G401 (cell line): ENCODE results near the gene FA2H. TPM values are rescaled to one million over a fixed set of nuclear protein-coding genes. Genes with fewer than 3 reads are reported as not detected.
"Not testable (repeated sequence)": the region's sequence is repeated elsewhere in the genome, so short reads cannot be mapped to it uniquely, and the experiment has no call there.

ENCODE experiments used
- DNase-seq: peaks from one replicate; pipeline ENCODE4 v3.0.0-alpha.2; 2015; ENCODE audit warnings: low spot score
- in situ Hi-C: cut with HindIII; loops from 2 replicates; pipeline ENCODE4 v1.10.0; 2016; ENCODE audit warnings: low sequenced_read_pairs, mixed read lengths
- total RNA-seq: library from RNA; depleted of rRNA; stranded (reverse); fragments of >200 nt; shearing (Covaris generic); gene quantifications from 2 replicates; pipeline ENCODE4 v1.2.3, GENCODE V29; 2014

The FA2H gene
- total RNA-seq, 1 experiment from 2014 or later: not detected

DNA sequence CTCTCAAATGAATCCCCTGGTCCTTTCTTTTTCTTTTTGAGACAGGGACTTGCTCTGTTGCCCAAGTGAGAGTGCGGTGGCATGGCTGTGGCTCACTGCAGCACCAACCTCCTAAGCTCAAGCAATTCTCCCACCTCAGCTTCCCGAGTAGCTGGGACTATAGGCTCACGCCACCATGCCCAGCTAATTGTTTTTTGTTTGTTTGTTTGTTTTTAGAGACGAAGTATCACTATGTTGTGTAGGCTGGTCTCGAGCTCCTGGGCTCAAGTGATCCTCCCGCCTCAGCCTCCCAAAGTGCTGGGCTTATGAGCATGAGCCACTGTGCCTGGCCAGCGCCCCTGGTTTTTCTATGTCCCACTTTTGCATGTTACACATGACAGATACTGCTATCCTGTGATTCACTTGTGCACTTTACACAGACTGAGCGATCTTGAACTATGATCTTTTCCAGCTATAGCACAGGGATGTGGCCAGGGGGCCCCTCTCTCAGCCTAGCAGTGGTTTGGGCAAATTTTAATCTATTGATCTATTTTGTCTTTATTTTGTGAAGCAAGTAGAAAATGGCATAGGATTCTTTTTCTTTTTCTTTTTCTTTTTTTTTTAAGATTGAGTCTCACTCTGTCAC is 42.7 kb downstream of the FA2H start:
- DNase-seq: no peak
- in situ Hi-C loops: no loop called here

DNA sequence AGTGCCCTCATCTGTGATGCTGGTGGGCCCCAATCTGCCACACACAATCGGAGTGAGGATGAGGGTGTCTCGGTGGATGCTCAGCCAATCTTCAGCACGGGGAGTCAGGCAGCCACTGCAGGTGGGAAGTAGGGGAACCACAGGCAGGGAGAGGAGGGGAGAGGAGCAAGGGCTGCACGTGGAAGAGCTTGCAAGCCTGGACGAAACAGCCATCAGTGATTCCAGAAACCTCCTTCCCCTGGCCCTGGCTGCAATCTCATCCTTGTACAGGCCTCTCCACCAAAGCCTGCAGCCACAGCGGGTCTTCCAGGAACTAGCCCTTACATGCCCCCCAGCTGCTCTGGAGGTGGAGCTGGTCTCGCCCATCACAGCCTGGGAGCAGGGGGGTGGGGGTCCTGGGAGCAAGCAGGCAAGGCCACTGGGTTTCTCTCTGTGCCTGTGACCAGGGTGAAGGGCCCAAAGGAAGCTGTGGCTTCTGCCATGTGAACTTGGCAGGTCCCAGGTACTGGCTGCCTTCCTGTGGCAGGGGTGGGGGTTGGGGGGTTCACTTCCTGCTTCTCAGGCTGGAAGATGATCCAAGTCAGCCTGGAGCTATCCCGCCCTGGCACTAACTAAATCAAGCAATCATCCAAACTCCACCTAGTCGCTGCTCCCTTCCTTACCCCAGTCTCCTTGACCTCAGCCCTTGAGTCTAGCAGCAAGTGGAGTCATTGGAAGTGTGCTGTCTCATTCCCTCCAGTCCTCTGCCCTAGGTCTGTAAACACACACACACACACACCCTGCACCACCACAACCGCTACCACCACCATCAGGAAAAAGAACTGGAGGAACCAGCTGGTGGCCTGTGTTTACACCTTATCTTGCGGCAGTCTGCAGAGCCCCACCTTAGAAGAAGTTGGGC is 44.6 kb downstream of the FA2H start:
- no peak for DNase-seq
- in situ Hi-C loops: no loop called here

DNA sequence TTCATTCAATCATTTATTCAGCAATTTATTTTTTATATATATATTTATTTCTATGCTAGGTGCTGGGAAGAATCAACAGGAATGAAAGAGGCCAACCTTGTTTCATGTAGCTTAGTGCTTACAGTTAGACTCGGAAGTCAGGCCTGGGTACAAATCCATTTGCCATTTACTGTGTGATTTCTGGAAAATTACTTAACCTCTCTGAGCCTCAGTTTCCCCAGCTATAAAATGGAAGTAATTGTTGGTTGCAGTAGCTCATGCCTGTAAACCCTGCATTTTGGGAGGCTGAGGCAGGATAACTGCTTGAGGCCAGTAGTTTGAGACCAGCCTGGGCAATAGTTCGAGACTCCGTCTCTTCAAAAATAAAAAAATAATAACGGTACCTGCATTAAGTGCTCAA is 46.7 kb downstream of the FA2H start:
- in situ Hi-C loops: no loop called here
- DNase-seq: no peak

DNA sequence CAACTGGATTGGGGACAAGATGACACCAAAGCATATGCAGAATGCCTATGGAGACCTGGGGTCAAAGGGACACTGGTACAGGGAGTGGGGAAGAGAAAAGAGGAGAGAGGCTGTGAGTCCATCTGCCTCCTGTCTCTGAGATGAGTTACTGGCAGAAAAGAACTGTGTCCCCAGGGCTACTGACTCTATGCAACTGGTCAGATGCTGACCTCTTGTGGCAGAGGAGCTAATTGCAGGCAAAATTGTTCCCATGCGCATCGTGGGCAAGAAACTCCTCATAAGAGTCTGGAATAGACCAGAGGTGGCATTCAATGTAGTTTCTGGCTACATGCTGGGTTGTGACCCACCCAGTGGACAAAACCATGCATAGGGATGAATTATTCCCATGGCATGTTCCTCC is 47.9 kb downstream of the FA2H start:
- DNase-seq: no peak
- in situ Hi-C loops: no loop called here

DNA sequence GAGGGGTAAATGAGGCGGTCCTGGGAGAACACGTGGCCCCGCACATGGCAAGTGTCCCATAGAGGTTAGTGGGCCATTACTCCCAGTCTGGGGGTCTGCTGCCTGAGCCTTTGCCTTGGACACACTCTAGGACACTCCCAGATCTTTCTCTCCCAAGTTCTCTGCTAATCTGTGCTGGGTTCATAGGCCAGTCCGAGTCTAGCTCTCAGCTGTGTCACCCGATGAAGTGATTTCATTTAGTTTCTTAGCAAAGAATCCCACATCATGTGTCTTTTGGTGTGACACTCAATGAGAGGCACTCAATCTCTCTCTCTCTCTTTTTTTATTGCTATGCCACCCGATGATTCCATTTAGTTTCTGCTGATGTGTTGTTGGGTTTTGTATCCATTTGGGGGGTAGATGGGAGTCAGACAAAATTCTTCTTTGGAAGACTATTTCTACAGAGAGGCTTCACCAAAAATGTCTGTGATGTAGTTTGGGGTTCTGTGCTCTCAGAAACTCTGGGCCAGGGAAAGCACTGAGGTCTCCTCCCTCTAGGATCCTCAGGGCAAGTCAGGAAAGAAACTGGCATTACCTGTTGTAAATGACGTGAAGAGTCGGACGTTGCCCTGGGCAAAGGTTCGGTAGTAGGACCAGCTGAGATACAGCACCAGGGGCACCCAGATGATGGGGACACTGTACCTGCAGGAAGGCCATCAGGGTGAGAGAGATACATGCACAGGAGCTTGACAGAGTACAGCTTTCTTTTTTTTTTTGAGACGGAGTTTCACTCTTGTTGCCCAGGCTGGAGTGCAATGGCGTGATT is 48.8 kb downstream of the FA2H start:
- in situ Hi-C loops: no loop called here
- DNase-seq: no peak

DNA sequence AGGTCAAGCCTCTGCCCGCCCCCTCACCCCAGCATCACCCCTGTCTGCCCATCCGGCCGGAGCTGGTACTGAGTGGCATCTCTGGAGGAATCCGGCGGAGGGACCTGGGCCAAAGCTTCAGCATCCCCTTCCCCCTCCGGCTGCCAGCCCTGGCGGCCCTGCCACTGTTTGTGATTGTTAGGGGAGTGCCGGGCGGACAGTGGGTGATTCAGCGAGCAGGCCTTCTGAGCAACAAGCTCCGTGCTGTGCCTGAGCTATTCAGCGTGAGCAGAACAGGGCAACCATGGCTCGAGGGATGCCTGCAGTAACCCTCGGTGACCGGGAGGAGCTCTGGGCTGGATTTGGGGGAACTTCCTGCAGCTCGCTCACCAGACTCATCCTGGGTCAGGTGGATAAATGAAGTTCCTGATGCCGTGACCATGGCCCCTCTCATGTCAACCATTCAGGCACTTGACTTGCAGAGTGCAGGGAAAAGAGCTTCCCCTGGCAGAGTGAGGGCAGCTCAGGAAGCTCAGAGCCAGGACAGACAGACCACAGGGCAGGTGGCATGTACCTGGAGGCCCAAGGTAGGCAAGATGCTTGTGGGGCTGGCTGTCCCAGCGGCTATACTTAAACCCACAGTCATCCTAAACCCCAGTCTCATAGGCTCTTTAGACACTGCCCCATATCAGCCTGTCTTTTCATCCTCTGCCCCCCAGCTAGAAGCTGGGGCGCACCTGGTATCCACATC is 49.6 kb downstream of the FA2H start:
- in situ Hi-C loops: no loop called here
- DNase-seq: peak; percentile 18

DNA sequence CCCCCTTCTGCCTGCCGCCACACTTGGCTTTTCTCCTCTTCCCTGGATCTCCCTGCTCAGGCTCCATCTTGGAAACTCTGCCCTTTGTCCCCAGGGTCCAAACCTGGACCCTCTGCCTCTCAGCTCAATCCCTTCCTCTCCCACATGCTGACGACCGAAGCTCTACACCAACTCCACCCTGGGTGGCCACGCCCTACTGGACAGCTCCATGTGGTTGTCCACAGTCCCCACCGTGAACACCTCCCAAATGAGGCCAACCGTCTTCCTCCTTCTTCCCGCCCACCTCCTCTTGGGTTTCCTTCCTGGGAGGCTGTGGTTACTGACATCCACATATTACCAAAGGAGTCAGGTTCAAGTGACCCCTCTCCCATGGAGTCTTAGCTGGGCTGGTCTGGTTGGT is 51.4 kb downstream of the FA2H start:
- in situ Hi-C loops: no loop called here
- DNase-seq: no peak

DNA sequence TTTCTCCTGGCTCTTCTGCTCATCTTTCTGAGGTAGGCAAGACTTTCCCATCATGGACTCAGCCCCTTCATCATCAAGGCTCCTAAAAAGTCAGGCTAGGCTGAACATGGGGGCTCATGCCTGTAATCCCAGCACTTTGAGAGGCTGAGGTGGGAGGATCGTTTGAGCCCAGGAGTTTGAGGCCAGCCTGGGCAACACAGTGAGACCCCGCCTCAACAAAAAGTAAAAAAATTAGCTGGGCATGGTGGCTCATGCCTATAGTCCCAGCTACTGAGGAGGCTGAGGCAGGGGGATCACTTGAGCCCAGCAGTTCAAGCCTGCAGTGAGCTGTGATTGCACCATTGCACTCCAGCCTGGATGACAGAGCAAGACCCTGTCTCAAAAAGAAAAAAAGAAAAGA is 52.5 kb downstream of the FA2H start:
- in situ Hi-C loops, DNase-seq: not testable (repeated sequence)

DNA sequence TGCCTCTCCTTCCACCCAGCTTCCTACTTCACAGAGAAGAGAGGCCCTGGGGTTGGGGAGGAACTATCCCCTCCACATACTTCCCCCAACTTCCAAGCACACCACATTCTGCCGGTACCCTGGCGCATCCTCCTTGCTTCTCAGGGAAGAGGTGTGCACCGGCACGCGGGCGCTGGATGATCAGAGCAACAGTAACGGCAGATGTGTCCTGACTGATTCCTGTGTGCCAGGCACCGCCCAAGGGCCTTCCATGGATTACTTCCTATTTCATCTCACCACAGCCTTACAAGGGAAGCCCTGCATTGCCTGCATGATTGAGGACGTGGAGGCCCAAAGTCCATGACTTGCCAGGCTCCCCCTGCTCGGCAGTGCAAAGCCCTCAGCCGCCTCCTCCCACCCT is 52.9 kb downstream of the FA2H start:
- no peak for DNase-seq
- in situ Hi-C loops: no loop called here

DNA sequence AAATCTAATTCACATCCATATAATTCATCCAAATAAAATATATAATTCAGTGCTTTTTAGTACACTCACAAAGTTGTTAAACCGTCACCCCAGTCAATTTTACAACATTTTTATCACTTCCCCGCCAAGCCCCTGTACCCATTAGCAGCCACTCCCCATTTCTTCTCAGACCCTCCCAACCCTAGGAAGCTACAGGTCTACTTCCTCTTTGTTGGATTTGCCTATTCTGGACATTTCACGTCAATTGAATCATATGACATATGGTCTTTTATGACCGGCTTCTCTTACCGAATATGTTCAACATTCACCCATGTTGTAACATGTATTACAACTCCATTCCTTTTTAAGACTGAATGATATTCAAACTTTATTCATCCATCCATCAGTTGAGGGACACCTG is 54.0 kb downstream of the FA2H start:
- no peak for DNase-seq
- in situ Hi-C loops: no loop called here

DNA sequence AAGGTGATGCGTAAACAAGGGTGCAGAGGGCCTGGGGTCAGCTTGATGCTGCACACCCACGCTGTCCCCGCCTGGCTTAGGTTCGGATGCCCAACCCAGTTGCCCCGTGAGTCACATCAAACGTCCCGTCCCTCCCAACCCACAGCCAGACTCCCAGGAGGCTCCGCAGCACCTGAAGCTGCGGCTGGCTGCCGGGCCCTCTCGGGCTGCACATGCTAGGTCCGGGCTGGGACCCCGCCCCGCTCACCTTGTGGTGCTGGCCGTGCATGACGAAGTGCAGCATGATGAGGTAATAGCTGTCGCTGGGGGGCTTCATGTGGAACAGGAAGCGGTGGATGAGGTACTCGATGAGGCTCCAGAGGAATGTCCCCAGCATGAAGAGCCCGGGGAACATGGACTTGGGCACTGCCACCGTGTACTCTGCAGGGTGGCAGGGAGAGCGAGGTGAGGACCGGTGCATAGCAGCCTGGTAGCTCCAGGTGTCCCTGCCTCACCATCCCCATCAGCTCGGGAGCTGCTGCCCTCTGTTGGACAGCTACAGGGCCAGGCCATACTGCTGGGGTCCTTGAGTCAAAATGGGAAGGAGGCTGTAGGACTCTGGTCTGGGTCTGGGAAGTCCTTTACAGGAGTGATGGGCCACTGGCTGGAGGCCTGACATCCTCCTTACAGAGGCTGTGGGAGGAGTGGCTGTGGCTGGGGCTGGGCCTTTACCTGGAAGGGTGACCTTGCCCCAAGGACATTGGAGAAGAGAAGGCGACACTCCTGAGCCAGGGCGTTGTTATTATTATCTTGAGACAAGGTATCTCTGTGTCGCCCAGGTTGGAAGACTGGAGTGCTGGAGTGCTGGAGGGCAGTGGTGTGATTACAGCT is 55.6 kb downstream of the FA2H start:
- in situ Hi-C loops: no loop called here
- DNase-seq: no peak

DNA sequence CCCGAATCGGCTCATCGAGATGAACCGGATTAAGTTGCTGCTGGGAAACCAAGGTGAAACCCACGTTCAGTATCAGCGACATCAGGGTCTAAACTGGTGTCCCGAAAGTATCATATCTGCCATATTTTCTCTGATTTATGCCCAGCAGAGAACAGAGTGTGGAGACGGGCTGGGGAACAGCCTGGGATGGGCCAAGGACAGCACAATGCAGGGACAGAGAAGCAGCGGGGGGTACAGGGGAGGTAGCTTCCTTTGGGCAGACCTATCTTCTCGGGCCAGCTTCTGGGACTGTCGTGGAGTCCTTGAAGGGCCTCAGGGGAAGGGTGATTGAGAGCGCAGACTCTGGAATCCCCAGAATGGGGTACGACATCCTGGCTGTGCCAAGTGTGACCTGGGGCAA is 56.5 kb downstream of the FA2H start:
- DNase-seq: no peak
- in situ Hi-C loops: no loop called here

DNA sequence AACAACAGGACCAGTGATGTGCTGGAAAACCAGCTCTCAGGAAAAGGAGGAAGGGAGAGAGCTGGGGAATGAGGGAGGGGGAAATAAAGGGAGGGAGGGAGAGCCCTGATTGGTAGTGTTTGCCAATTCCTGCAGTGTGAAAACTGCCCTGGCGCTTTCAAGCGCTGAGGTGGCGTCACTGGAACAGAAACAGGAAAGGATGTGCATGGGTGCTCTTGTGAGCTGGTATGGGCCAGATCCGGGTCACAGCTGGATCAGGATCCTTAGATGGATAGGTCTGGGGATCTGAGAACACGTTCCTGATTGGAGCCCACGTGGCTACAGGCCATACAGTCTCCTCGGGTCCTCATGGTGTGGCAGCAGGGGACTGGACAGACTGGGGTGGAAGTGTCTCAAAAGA is 57.3 kb downstream of the FA2H start:
- no peak for DNase-seq
- in situ Hi-C loops: no loop called here

DNA sequence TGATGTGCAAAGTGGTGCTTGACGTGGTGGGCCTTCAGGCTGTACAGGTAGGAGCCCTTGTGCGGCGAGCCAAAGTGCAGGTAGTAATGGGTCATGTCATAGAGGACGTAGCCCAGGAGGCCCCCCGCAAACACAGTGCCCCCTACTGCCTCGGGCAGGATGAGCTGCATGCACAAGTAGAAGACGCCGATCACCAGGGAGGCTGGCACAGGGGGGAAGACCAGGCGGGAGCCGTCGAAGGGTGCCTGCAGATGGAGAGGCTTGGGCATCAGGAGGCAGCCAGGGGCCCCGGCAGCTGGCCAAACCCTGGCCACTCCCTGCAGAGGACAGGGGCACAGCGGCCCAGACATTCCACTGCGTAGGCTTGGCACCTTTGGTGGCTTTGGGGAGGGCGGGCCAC is 58.3 kb downstream of the FA2H start:
- DNase-seq: no peak
- in situ Hi-C loops: no loop called here

DNA sequence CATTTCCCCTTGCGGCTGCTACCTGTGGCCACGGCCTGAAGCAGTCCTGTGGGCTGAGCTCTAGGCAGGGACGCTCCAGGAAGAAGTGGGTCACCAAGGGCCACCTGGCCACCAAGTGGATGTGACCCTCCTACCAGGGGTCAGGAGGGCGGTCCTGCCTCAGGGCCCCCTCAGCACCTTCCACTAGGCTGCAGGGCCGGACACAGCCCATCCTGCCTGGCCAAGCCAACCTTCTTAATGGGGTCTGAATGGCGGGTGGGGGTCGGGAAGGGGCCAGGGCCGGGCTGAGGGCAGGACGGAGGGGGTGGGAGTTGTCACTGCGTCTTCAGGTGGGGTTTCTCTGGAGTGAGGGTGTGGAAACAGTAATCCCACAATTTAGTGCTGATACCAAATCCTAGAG is 60.7 kb downstream of the FA2H start:
- DNase-seq: no peak
- in situ Hi-C loops: no loop called here

DNA sequence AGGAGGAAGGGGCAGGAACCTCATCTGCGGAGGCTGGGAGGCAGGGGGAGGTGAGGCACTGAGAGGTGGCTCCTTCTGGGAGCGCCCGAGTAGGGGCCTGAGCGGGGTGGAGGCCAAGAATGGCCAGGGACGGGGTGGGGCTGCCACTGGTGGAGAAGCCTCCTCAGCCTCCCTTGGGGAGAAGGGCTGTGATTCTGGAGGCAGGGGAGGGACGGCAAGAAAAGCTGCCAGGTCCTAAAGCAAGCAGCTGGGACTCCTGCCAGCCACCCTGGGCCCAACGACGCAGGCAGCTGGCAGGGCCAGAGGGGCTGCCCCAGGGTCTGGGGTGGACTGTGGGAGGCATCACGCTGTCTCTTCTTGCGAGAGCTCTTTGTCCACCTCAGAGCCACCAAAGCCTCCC is 61.3 kb downstream of the FA2H start:
- DNase-seq: no peak
- in situ Hi-C loops: no loop called here

DNA sequence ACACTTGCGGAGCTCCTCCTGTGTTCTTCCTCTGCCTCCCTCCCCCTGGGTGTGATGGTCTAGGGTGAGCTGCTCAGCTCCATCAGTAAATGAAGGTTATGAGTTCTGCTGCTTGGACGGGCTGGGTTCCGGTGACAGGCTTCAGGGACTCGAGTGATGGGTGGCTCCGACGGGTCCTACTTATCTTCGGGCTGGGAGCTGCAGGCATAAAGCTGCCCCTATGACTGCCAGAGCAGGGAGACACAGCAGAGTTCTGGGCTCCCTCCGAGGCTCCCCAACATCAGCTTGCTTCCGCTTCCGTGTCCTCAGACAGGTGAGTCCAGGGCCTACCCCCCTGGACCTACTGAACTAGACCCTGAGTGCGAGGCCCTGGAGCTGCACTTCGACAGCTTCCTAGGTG is 62.7 kb downstream of the FA2H start:
- in situ Hi-C loops: no loop called here
- no peak for DNase-seq

DNA sequence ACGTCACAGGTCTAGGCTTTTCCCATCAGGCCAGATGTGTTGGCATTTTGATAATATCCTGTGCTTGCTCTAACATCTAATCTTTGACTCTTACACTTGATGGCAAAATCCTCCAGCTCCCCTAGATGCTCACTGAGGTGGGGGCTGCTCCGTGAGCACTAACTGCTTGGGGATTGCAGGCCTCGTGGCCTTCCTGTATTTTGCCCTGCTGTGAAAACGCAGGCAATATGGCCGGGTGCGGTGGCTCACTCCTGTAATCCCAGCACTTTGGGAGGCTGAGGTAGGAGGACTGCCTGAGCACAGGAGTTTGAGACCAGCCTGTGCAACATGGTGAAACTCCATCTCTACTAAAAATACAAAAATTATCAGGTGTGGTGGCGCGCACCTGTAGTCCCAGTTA is 64.2 kb downstream of the FA2H start:
- in situ Hi-C loops: no loop called here

DNA sequence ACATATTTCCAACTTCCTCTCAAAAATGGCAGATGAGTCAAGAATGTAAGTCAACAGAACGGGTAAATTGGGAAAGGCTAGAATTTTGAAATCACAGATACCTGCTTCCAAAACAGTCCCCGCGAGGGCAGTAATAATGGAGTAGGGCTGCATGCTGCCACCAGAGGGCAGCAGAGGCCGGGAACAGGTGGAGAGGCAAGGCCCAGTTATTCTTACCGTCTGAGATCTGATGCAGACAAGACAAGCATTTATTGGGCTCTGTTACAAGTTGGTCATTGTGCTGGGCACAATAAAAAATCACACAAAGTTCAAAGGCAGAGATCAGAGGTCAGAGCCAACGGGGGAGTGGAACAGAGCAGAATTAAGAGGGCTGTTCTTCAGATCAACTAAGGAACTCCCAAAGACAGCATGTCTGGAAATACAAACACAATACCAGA is 65.2 kb downstream of the FA2H start:
- in situ Hi-C loops: no loop called here
- peak; percentile 86 for DNase-seq

More for the DNA sequence above, 64.2 kb downstream of the FA2H start:
- no peak for DNase-seq
